HG03108 (cell line): ENCODE measurements around the gene CYTH3.
"Not testable (repeated sequence)": the region's sequence is repeated elsewhere in the genome, so short reads cannot be mapped to it uniquely, and the experiment has no call there.

Experiments used
- ATAC-seq: cut with Tn5 transposase; IDR thresholded peaks from one replicate; pipeline ENCODE4 v1.9.1; 2021; ENCODE audit warnings: moderate library complexity; ENCODE audit not compliant: unreplicated experiment

The CYTH3 gene

DNA sequence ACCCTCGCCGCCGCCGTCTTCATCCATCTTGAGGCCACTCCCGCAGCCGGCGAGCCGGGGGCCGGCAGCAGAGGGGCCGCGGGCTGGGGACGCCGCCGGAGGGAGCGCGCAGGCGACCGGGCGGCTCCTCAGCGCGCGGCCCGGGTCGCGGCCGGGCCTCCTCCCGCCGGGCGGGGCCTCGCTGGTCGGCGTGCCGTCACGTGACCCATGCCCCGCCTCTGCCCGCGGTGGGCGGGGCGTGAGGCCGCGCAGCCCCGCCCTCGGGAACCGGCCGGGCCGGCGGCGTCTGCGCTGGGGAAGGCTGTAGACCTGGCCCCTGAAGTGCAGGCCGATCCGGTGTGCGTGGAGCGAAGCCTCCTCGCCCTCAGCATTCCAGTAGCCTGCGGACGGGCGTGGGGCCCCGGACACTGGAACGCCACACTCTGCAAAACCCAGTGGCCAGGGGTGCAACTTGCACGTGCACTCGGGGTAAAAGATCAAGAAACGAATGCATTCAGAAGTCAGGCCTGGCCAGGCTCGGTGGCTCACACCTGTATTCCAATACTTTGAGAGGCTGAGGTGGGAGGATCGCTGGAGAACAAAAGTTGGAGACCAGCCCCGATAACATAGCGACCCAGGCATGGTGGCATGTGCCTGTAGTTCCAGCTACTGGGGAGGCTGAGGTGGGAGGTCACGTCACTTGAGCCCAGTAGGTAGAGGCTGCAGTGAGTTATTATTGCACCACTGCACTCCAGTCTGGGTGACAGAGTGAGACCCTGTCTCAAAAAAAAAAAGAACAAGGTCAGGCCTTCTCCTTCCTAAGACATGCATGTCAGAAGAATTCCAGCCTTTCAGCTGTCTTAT is at the start of gene CYTH3:
Gene CYTH3, minus strand, starts transcription at position 144 of the 843 bp plus-strand sequence. Its CDS starts 117 bp downstream, at position 27.
- ATAC-seq = peak; percentile 77

DNA sequence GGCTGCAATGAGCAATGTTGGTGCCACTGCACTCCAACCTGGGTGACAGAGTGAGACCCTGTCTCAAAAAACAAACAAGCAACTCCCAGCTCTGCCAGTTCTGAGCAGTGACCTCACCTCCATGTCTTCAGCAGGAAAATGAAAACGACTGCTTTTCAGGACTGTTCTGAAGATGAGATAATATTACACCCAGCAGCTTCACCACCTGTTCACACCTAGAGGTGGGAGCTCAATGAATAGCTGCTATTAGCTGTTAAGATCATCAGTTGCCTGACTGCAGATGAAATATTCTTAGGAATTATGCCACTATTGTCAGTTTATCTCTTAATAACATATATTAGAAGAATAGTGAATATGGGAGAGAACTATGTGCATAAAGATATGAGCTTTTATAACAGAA is 48.4 kb upstream of the CYTH3 start:
- ATAC-seq = no peak

DNA sequence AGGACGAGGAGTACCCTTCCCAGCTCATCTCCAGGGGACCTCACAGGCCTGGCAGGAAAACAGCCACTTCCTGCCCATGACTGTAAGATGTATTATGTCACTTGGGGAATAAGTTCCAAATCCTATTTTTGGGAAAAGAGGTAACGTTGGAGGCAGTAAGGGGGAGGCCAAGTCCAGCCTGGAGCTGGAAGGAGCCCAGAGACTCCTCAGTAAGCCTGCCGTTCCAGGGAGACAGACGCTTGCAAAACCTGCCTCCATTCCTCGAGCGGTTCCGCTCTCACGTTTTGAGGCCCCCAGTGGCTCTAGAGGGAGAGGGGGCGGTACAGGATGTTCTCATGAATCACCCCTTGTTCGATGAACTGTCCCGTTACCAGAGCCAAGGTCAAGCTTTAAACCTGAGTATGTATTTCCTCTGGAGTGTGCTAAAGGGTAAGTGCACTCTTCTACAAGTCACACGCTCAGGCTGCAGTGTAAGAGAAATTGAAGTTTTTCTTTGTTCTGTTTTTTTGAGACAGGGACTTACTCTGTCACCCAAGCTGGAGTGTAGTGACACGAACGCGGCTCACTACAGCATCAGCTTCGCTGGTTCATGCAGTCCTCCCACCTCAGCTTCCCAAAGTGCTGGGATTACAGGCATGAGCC is 45.5 kb upstream of the CYTH3 start:
- ATAC-seq = no peak

GRCh38 chr7:6316226-6316625 is 43.8 kb upstream of the CYTH3 start:
- ATAC-seq = no peak

DNA sequence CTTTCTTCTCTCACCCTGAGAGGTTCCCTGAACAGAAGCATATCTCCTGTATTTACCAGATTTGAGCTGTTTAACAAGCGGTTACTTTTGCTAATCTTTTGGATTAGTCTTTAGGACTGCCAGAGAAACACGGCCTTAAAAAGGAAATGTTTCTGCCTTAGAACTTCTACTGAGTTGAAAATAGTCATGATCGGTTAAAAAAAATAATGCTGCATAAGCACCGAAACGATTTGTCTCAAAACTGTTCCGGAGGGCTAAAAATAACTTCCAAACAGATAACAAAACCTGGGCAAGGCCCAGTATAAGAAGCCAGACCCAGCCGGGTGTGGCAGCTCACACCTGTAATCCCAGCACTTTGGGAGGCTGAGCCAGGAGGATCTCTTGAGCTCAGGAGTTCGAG is 43.3 kb upstream of the CYTH3 start:
- ATAC-seq = no peak

- ATAC-seq = no peak
Observed at GRCh38 chr7:6310271-6310993, 38.0 kb upstream of the CYTH3 start.

GRCh38 chr7:6307762-6308161 is 35.3 kb upstream of the CYTH3 start:
- ATAC-seq = no peak

GRCh38 chr7:6306471-6306870 is 34.0 kb upstream of the CYTH3 start:
- no peak for ATAC-seq

DNA sequence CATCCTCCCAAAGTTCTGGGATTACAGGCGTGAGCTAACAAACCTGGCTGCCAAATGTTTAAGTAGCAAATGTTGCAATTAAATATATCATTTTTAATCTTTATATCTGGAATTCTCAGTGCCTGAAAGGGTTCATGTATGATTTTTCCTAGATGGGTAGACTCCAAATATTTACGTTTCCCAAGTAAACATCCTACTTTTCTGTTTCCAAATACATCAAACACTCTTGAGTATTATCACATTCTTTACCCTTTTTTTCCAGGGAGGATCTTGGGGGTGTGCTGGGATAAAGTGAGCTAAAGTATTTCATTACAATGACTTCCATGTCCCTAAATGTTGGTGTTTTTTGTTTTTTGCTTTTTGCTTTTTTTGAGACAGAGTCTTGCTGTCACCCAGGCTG is 32.9 kb upstream of the CYTH3 start:
- no peak for ATAC-seq

GRCh38 chr7:6301446-6301845 is 29.0 kb upstream of the CYTH3 start:
- not testable (repeated sequence) for ATAC-seq

DNA sequence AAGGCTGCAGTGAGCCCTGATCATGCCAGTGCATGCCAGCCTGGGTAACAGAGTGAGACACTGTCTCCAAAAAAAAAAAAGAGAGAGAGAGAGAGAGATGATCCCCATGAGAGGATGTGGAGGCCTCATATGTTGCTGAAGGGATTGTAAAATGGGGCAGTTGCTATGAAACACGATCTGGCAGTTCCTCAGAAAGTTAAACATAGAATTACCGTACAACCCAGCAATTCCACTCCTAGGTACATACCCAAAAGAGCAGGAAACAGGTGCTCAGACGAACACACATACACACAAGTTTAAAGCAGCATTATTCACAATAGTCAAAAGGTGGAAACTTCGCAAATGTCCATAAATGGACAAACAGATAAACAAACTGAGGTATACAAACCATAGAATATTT is 27.4 kb upstream of the CYTH3 start:
- no peak for ATAC-seq

DNA sequence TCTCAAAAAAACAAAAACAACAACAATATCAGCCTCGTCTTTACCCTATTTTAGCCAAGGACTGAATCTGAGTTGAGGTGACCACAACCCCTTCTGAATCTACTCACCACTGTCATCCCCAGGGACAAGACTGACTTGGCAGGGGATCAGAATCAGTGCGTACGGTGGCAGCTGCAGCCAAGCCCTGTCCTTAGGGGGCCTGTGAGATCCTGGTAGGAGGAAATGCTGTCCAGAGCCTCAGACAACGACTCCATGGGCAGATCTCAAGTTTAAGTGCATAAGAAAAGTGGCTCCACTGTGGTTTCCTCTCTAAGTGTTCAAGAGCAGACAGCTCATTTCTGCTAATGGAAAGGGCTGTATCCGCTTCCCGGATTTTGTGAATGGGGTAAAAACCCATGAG is 22.4 kb upstream of the CYTH3 start:
- no peak for ATAC-seq

DNA sequence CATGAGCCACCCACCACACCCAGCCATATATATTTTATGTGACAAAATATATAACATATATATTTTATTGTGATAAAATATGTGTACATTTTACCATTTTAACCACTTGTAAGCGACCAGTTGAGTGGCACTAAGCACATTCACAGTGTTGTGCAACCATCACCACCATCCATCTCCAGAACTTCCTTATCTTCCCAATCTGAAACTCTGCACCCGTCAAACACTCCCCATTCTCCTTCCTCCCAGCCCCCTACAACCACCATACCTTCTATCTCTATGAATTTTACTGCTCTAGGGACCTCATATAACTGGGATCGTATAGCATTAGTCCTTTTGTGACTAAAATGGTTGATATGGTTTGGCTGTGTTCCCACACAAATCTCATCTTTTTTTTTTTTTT is 20.8 kb upstream of the CYTH3 start:
- ATAC-seq = no peak

DNA sequence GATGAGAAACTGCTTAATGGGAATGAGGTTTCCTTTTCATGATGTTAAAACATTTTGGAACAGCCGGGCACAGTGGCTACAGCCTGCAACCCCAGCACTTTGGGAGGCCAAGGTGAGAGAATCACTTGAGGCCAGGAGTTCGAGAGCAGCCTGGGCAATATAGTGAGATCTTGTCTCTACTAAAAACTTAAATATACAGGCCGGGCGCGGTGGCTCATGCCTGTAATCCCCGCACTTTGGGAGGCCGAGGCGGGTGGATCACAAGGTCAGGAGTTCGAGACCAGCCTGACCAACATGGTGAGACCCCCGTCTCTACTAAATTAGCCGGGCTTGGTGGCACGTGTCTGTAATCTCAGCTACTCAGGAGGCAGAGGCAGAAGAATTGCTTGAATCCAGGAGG is 19.5 kb upstream of the CYTH3 start:
- not testable (repeated sequence) for ATAC-seq

DNA sequence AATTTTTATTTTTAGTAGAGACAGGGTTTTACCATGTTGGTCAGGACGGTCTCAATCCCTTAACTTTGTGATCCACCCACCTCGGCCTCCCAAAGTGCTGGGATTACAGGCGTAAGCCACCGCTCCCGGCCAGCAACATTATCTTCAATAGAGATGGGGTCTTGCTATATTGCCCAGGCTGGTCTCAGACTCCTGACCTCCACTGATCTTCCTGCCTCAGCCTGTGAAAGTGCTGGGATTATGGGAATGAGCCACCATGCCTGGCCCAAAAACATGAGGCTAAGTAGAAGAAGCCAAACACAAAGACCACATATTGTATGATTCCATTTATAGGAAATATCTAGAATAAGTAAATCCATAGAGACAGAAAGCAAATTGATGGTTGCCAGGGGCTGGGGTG is 19.1 kb upstream of the CYTH3 start:
- ATAC-seq = no peak

DNA sequence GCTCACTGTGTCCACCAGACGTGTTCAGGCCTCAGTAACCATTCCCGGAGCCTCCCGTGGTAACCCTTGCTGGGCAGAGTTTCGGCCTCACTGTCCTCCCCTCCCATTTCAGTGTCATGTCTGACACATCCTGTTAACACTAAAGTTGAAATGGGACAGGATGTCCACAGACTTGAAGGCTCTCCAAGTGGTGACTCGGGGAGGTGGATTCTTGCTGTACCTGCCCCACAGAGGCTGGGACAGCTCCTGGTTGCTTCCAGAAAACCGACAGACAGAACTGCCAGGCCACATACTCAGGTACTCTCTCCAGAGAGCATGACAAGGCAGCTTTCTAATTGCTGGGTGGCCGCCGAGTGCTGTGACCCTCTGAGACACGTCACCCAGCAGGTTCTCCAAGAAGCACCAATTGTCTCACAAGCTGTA is 17.9 kb upstream of the CYTH3 start:
- no peak for ATAC-seq

GRCh38 chr7:6288270-6288860 is 15.9 kb upstream of the CYTH3 start:
- no peak for ATAC-seq

DNA sequence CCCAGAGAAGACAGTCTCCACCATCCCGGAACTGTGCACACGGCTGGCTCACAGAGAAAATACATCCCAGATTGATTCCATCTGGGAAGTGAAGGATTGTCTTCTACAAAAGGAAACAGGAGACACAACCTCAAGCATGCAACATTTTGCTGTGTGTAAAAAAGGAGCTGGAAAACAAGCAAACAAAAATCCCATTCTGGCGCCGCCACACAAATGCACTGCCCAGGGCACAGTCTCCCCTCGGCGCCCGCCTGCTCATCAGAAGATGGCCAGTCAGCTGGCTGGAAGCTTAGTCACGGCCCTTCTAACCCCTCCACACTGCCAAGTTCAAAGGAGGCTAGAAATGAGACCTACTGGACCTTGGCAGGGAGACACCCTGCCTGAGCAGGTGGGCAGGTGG is 14.1 kb upstream of the CYTH3 start:
- no peak for ATAC-seq

DNA sequence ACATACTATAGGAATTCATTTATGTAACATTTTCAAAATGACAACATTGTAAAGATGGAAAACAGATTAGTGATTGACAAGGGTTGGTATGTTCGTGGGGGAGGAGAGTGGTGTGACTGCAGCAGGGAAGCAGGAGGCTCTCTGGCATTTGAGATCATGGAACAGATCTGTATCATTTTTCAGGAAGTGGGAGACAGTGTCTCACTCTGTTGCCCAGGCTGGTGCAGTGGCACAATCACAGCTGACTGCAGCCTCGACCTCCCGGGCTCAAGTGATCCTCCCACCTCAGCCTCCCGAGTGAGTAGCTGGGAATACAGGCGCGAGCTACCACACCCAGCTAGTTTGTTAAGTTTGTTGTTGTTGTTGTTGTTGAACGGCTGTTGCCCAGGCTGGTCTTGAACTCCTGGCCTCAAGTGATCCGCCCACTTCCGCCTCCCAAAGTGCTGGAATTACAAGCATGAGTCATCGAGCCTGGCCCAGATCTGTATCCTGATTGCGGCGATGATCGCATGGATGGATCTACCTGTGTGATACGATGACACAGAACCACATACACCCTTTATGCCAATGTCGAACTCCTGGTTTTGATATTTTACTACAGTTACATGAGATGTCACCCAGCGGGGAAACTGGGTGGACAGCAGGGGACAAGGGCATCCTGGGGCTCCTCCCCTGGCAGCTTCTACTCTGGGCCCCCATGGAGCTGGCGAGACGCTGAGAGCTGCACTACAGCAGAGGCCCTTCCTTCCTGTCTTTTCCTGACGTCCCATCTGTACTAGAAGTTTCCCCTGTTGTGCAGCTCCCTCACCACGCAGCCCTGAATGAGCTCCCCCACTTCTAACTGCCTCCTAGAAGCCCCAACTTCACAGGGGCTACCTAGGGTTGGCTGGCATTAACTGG is 12.3 kb upstream of the CYTH3 start:
- no peak for ATAC-seq

GRCh38 chr7:6284055-6284400 is 11.6 kb upstream of the CYTH3 start:
- no peak for ATAC-seq
